RWPE1 (cell line): Measurements from ENCODE around the gene SIX4.

Source experiments
- CTCF ChIA-PET: fragments of 350-600 bp; sonication (Branson Sonifier 250); formaldehyde crosslinking; extraction: SDS; loops from one replicate; lab custom pipeline; 2021; lab: Yijun Ruan, JAX
- POLR2A ChIA-PET: fragments of 400-600 bp; formaldehyde crosslinking; extraction: SDS; loops from one replicate; lab custom pipeline; 2020; ENCODE audit warnings: antibody characterized with exemption; ENCODE audit not compliant: low non-redundant PET; lab: Yijun Ruan, JAX
- DNase-seq: peaks from one replicate; pipeline ENCODE4 v3.0.0; 2012; ENCODE audit warnings: low spot score
- H3K27ac ChIP-seq: fragments of 450-650 bp; 2 replicates; pipeline ENCODE4 v1.5.1; 2017
- CTCF ChIP-seq: fragments of 450-650 bp; conservative IDR thresholded peaks from 2 replicates; pipeline ENCODE4 v1.5.1; 2017; ENCODE audit warnings: low read depth, mild to moderate bottlenecking

The SIX4 gene

DNA sequence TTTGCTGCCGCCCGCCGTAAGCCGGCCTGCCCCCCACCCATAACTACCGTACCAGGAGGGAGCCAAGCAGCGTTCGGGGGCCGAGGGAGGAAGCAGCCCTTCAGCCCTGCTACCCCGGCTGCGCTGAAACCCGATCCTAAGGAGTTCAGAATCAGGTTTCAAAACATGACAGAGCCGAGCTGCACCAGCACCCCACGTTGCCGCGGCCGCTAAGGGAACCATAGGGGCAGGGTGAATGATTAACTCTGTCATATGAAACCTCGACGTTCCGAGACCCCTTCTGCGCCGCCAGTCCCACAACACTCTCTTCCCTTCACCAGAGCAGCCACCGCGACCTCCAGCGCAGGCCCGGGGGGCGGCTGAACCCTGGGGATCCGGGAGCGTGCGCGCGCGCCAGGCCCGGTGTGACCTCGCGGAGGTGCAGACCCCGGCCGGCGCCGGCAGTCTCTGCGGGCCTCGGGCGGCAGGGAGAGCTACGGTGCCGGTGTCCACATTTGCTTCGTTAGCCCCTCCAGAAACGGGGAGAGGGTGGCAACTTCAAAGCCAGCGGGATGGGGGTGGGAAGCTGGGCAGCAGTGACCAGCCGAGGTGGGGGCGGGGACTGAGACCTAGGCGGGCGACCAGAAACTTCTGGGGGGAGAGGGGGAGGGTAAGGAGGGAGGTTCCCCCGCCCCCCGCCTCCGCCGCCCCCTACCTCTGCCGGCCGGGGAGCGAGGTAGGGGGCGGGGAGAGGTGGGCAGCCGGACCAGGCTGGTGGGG, 1.6 kb downstream of the SIX4 start:
- H3K27ac ChIP-seq, result peak overlapping the region; percentile 85
- no peak for TF ChIP-seq CTCF
- CTCF ChIA-PET, result interaction anchor here (0.6 to 1.8 kb wide), 7 partner anchors 25 to 373 kb away, joined by 3 to 8 read pairs (median 4); partner anchors contain the start of genes SIX1, SLC38A6 and TRMT5
- POLR2A ChIA-PET, result interaction anchor here (0.5 to 0.6 kb wide), 2 partner anchors 11 to 219 kb away, joined by 4 to 5 read pairs; no protein-coding TSS in a partner anchor
- peak; percentile 61 for DNase-seq

DNA sequence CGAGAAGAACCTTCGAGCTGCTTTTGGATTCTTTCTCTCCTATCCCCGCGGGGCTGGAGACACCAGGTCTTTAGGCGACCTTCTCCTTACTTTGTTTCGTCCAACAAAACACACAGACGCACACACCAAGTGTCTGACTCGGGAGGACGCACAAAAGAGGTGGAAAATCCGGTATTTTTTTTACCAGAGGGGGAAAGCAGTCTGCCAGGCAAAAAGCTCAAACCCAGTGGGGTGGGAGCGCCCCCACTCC, 2.1 kb downstream of the SIX4 start:
- ChIA-PET POLR2A (no interaction called here), CTCF (interaction anchor here (0.6 to 1.8 kb wide), 5 partner anchors 25 to 372 kb away, joined by 3 to 8 read pairs (median 4); partner anchors contain the start of genes SIX1, SLC38A6 and TRMT5)
- H3K27ac ChIP-seq, result peak overlapping the region; percentile 85
- no peak for TF ChIP-seq CTCF
- DNase-seq, result peak; percentile 3

GRCh38 chr14:60721326-60722106, 2.6 kb downstream of the SIX4 start:
- TF ChIP-seq CTCF, result peak; percentile 64
- CTCF ChIA-PET, result interaction anchor here (0.6 to 1.8 kb wide), 7 partner anchors 17 to 558 kb away, joined by 3 to 8 read pairs (median 4); partner anchors contain the start of genes SIX1, SLC38A6 and TRMT5
- POLR2A ChIA-PET, result no interaction called here
- H3K27ac ChIP-seq, result peak overlapping the region; percentile 85
- DNase-seq, result peak; percentile 59

DNA sequence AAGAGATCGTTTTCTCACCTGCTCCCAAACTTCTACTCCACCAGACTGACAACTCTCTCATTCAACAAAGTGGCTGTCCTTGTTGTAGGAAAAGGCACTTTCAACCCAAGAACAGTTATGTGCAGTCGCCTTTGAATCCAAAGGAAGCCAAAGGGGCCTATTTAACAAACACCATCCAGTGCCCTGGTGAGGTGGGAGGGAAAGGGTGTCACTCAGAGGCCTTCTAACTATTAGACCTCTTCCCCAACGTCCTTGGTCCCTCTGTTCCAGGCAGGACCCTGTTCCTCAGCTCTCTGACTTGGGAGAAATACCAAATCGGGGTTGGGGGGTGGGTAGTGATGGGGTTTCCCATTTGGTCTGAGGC, 3.2 kb downstream of the SIX4 start:
- CTCF ChIA-PET, result interaction anchor here (0.6 to 1.0 kb wide), 4 partner anchors 17 to 1117 kb away, joined by 3 to 4 read pairs (median 3); no protein-coding TSS in a partner anchor
- POLR2A ChIA-PET, result no interaction called here

GRCh38 chr14:60720391-60720790, 3.8 kb downstream of the SIX4 start:
- no peak for DNase-seq
- no peak overlapping the region for H3K27ac ChIP-seq
- ChIA-PET CTCF (interaction anchor here (0.6 to 1.0 kb wide), 3 partner anchors 18 to 1117 kb away, joined by 3 to 4 read pairs (median 3); no protein-coding TSS in a partner anchor), POLR2A (no interaction called here)
- TF ChIP-seq CTCF, result no peak

More for the DNA sequence above, 3.2 kb downstream of the SIX4 start:
- DNase-seq, result no peak
- TF ChIP-seq CTCF, result no peak
- H3K27ac ChIP-seq, result peak overlapping the region; percentile 85

DNA sequence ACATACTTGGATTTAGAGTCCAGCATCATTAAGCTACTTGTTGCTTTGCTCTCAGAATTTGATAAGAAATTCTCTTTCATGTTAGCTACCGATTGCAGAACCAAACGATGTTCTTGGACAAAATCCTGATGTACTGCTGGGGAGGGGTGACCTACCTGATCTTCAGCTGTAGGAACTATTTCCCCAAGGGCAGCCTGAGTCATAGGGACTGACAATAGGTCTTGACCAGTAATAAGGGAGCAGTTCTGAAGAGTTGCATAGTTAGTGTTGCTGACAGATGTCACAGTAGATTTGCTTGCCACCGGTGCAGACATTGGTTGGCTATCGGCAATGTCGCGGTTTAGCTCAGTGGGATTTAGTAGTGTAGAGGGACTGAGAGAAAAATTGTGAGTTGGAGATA, 10.6 kb downstream of the SIX4 start:
- POLR2A ChIA-PET, result no interaction called here
- no peak for DNase-seq
- CTCF ChIA-PET, result no interaction called here
- TF ChIP-seq CTCF, result no peak
- no peak overlapping the region for H3K27ac ChIP-seq
